H1 (cell line): ENCODE results near the gene MEF2D. TPM values are rescaled to one million over a fixed set of nuclear protein-coding genes. Genes with fewer than 3 reads are reported as not detected.

Experiments used
- CTCF ChIA-PET: fragments of 300-600 bp; sonication (Branson Sonifier 250); formaldehyde crosslinking; loops from one replicate; lab custom pipeline; 2021; ENCODE audit not compliant: partially characterized antibody; lab: Charles Lee
- POLR2A ChIA-PET: fragments of 300-600 bp; sonication (Branson Sonifier 250); formaldehyde crosslinking; loops from one replicate; lab custom pipeline; 2021; ENCODE audit warnings: inconsistent platforms; ENCODE audit not compliant: partially characterized antibody; lab: Charles Lee
- DNase-seq, 2 experiments: peaks; one replicate each; pipeline versions ENCODE4 v3.0.0 to v3.0.0-alpha.2; 2010 to 2022; ENCODE audit warnings: low spot score in 2 of 2, low read depth in 1 of 2, mixed read lengths in 1 of 2
- FAIRE-seq: peaks from 2 replicates; lab custom pipeline; 2011; peaks lifted over from hg19 to GRCh38; lab: Jason Lieb, UNC
- H2AFZ ChIP-seq: 2 replicates; pipeline ENCODE4 v1.8.1; 2012; ENCODE audit warnings: low read length, inconsistent platforms
- H2AK5ac ChIP-seq: 2 replicates; pipeline ENCODE4 v1.6.1; 2013; ENCODE audit warnings: low read depth, low read length
- H2BK120ac ChIP-seq: replicated peaks from 2 replicates; pipeline ENCODE3; 2013; ENCODE audit warnings: low read depth, low read length, inconsistent platforms
- H2BK12ac ChIP-seq: 2 replicates; pipeline ENCODE4 v1.6.1; 2013; ENCODE audit warnings: low read depth, low read length
- H2BK15ac ChIP-seq: 2 replicates; pipeline ENCODE4 v1.6.1; 2013; ENCODE audit warnings: low read length
- H2BK20ac ChIP-seq: 2 replicates; pipeline ENCODE4 v1.6.1; 2013; ENCODE audit warnings: low read length
- H2BK5ac ChIP-seq: 2 replicates; pipeline ENCODE4 v1.6.1; 2013; ENCODE audit warnings: low read depth, low read length
- H3K14ac ChIP-seq: 2 replicates; pipeline ENCODE4 v1.6.1; 2013; ENCODE audit warnings: inconsistent platforms; ENCODE audit not compliant: insufficient read length
- H3K18ac ChIP-seq: 2 replicates; pipeline ENCODE4 v1.6.1; 2013; ENCODE audit warnings: low read length; ENCODE audit errors: extremely low read depth
- H3K23ac ChIP-seq: 2 replicates; pipeline ENCODE4 v1.6.1; 2013; ENCODE audit warnings: inconsistent platforms; ENCODE audit not compliant: insufficient read length
- H3K23me2 ChIP-seq: 2 replicates; pipeline ENCODE4 v1.6.1; 2013; ENCODE audit warnings: low read depth, low read length
- H3K27ac ChIP-seq: 2 replicates; pipeline ENCODE4 v1.6.1; 2011; ENCODE audit warnings: low read depth, low read length, inconsistent platforms
- H3K27me3 ChIP-seq, 4 experiments: replicated peaks in 1 of 4; 1 replicate in 1 of 4; 2 replicates in 3 of 4; pipeline versions ENCODE4 v1.6.1 to v1.8.1; 2011 to 2013; ENCODE audit warnings: low read length in 3 of 4, mild to moderate bottlenecking in 3 of 4, inconsistent platforms in 2 of 4, mixed read lengths in 2 of 4, moderate library complexity in 1 of 4; ENCODE audit not compliant: control insufficient read depth in 3 of 4, insufficient read depth in 3 of 4; ENCODE audit errors: extremely low read depth in 1 of 4
- H3K36me3 ChIP-seq, 4 experiments: 2 replicates each; pipeline versions ENCODE4 v1.6.1 to v1.8.1; 2011 to 2013; ENCODE audit warnings: mild to moderate bottlenecking in 4 of 4, low read length in 3 of 4, moderate library complexity in 2 of 4, control low read depth in 1 of 4, inconsistent platforms in 1 of 4; ENCODE audit not compliant: insufficient read depth in 4 of 4, control insufficient read depth in 2 of 4
- H3K4ac ChIP-seq: replicated peaks from 2 replicates; pipeline ENCODE3; 2013; ENCODE audit warnings: low read length, low read depth, mixed read lengths, inconsistent platforms; ENCODE audit not compliant: insufficient read length
- H3K4me1 ChIP-seq, 4 experiments: replicated peaks in 1 of 4; 1 replicate in 1 of 4; 2 replicates in 3 of 4; pipeline versions ENCODE4 v1.6.1 to v1.8.1; 2011 to 2013; ENCODE audit warnings: low read length in 3 of 4, inconsistent platforms in 2 of 4, mixed read lengths in 1 of 4; ENCODE audit not compliant: insufficient read depth in 4 of 4, control insufficient read depth in 3 of 4
- H3K4me2 ChIP-seq, 2 experiments: 2 replicates each; pipeline versions ENCODE4 v1.6.1 to v1.8.1; 2011 to 2013; ENCODE audit warnings: low read depth in 2 of 2, low read length in 2 of 2, control low read depth in 1 of 2, inconsistent platforms in 1 of 2, mild to moderate bottlenecking in 1 of 2; ENCODE audit not compliant: insufficient read depth in 1 of 2
- H3K4me3 ChIP-seq, 4 experiments: fragments of 200-600, 300-600 bp in 1 of 4; sonication (generic), shearing (Covaris generic), sonication (Bioruptor Twin) in 1 of 4; 2 replicates each; pipeline versions ENCODE4 v1.5.1 to v1.8.1; 2011 to 2016; ENCODE audit warnings: low read length in 4 of 4, low read depth in 3 of 4, control low read depth in 2 of 4, inconsistent platforms in 2 of 4, mild to moderate bottlenecking in 2 of 4, mixed read lengths in 1 of 4, moderate library complexity in 1 of 4; ENCODE audit not compliant: insufficient read depth in 2 of 4; ENCODE audit errors: extremely low read depth in 1 of 4
- H3K56ac ChIP-seq: replicated peaks from 2 replicates; pipeline ENCODE3; 2013; ENCODE audit warnings: low read depth, mild to moderate bottlenecking, mixed read lengths, low read length, inconsistent platforms; ENCODE audit not compliant: insufficient read length
- H3K79me1 ChIP-seq: 2 replicates; pipeline ENCODE4 v1.6.1; 2013; ENCODE audit warnings: low read depth, low read length, control low read depth
- H3K79me2 ChIP-seq, 2 experiments: 2 replicates each; pipeline versions ENCODE4 v1.6.1 to v1.8.1; 2012 to 2013; ENCODE audit warnings: low read length in 2 of 2, mild to moderate bottlenecking in 2 of 2, inconsistent platforms in 1 of 2; ENCODE audit not compliant: insufficient read depth in 2 of 2, control insufficient read depth in 1 of 2
- H3K9ac ChIP-seq, 4 experiments: replicated peaks in 1 of 4; 1 replicate in 1 of 4; 2 replicates in 3 of 4; pipeline versions ENCODE4 v1.6.1 to v1.8.1; 2011 to 2013; ENCODE audit warnings: low read depth in 3 of 4, low read length in 3 of 4, control low read depth in 2 of 4, mild to moderate bottlenecking in 2 of 4, moderate library complexity in 2 of 4, inconsistent platforms in 1 of 4; ENCODE audit errors: extremely low read depth in 1 of 4
- H3K9me3 ChIP-seq, 2 experiments: 2 replicates each; pipeline versions ENCODE4 v1.6.1 to v1.8.1; 2012 to 2013; ENCODE audit warnings: mild to moderate bottlenecking in 2 of 2, moderate library complexity in 2 of 2, control low read depth in 1 of 2, inconsistent platforms in 1 of 2, low read depth in 1 of 2, low read length in 1 of 2, mixed read lengths in 1 of 2; ENCODE audit not compliant: insufficient read depth in 2 of 2
- H4K20me1 ChIP-seq, 2 experiments: replicated peaks in 1 of 2; 2 replicates each; pipeline versions ENCODE3 to v1.8.1; 2011 to 2013; ENCODE audit warnings: inconsistent platforms in 2 of 2, low read length in 2 of 2, mild to moderate bottlenecking in 1 of 2; ENCODE audit not compliant: insufficient read depth in 2 of 2, control insufficient read depth in 1 of 2
- H4K5ac ChIP-seq: 2 replicates; pipeline ENCODE4 v1.6.1; 2013; ENCODE audit warnings: low read length, low read depth, mixed read lengths, inconsistent platforms; ENCODE audit not compliant: insufficient read length
- H4K8ac ChIP-seq: 2 replicates; pipeline ENCODE4 v1.8.0; 2013; ENCODE audit warnings: mild to moderate bottlenecking, moderate library complexity, low read length, inconsistent platforms; ENCODE audit not compliant: insufficient read depth; ENCODE audit errors: extremely low read depth
- H4K91ac ChIP-seq: replicated peaks from 2 replicates; pipeline ENCODE3; 2013; ENCODE audit warnings: low read length, mixed read lengths, inconsistent platforms; ENCODE audit not compliant: insufficient read length
- ATF2 ChIP-seq: IDR thresholded peaks from 2 replicates; pipeline ENCODE4 v1.6.1; 2012; ENCODE audit warnings: low read length, inconsistent platforms
- CEBPB ChIP-seq: IDR thresholded peaks from 2 replicates; pipeline ENCODE4 v1.6.1; 2012; ENCODE audit warnings: low read depth, low read length
- KDM1A ChIP-seq: fragments of 200-600, 300-600 bp; sonication (generic); IDR thresholded peaks from 2 replicates; pipeline ENCODE4 v1.7.1; 2016; ENCODE audit warnings: mild to moderate bottlenecking, low read length, borderline replicate concordance
- KDM5A ChIP-seq: fragments of 200-600 bp; IDR thresholded peaks from 2 replicates; pipeline ENCODE4 v1.7.1; 2012; ENCODE audit warnings: mild to moderate bottlenecking, low read length, inconsistent platforms, mixed read lengths
- SIN3A ChIP-seq, 2 experiments: IDR thresholded peaks in 1 of 2; conservative IDR thresholded peaks in 1 of 2; 2 replicates each; pipeline ENCODE4 v1.6.1; 2011 to 2012; ENCODE audit warnings: low read length in 2 of 2, improper control_type of control experiment in 1 of 2, low read depth in 1 of 2, mild to moderate bottlenecking in 1 of 2
- WGBS, 2 experiments: shearing (Covaris generic) in 1 of 2; methylation state at CpG; one replicate each; pipeline versions ENCODE4 v1.1.6 to v1.1.7; 2013 to 2015; ENCODE audit warnings: low lambda C conversion rate in 2 of 2, mixed read lengths in 2 of 2, inconsistent platforms in 1 of 2, low coverage in 1 of 2, missing lambda C conversion rate in 1 of 2; ENCODE audit not compliant: insufficient replicate concordance in 2 of 2, insufficient coverage in 1 of 2, insufficient read length in 1 of 2; ENCODE audit errors: extremely low coverage in 1 of 2, missing lambda C conversion rate in 1 of 2; 5-methylcytosine and 5-hydroxymethylcytosine counted together
- polyA plus RNA-seq, 7 experiments: library from polyadenylated mRNA; depleted of rRNA in 3 of 7; stranded (reverse) in 5 of 7; unstranded in 2 of 7; fragments of >200 nt in 5 of 7; fragments of 200-250 nt in 2 of 7; gene quantifications; 1 replicate in 5 of 7; 2 replicates in 1 of 7; 4 replicates in 1 of 7; pipeline versions ENCODE4 v1.2.1 to v1.2.3, GENCODE V29; 2011 to 2013; ENCODE audit warnings: missing spikeins in 2 of 7, mixed read lengths in 2 of 7
- total RNA-seq: library from RNA; stranded (reverse); fragmentation: NEBNext Ultra II Directional; extraction: Animal tissue kit (Norgen Biotek cat#: 25700); gene quantifications from 2 replicates; pipeline ENCODE4 v1.2.1, GENCODE V29; 2021

The MEF2D gene
- total and polyA plus RNA-seq, 2 of the 8 experiments (the other 6 are each of a cell fraction or from before 2014, with no cell fraction given), result 17.3 to 20.3 TPM

DNA sequence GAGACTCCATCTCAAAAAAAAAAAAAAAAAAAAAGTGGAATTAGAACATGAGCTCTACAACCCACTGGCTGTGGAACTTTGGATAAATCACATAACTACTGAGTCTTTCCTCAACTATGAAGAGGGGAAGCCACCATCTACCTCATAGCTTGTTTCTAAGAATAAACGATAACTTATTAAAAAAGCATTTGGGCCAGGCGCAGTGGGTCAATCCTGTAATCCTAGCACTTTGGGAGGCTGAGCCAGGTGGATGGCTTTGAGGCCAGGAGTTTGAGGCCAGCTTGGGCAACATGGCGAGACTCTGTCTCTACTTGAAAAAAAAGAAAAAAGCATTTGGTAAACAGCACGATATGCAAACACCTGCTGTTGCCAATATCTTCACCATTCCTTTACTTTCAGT, 31.8 kb upstream of the MEF2D start:
- no peak overlapping the region for H3K18ac ChIP-seq
- H2BK20ac ChIP-seq, result no peak overlapping the region
- H3K36me3 ChIP-seq, result peaks cover 6 to 52% (median 22%) of the 10 kb centered on the region in 4 experiments; a peak in 7 of 8 replicates
- ChIA-PET CTCF (interaction anchor here (0.9 to 2.3 kb wide), 9 partner anchors 12 to 76 kb away, joined by 3 to 8 read pairs (median 4); partner anchors contain the start of gene MEF2D), POLR2A (interaction anchor here (1.1 to 1.4 kb wide), 2 partner anchors 11 to 24 kb away, joined by 3 read pairs; no protein-coding TSS in a partner anchor)
- TF ChIP-seq SIN3A (conservative IDR thresholded peaks at IDR 0.05 in 1 of 2, IDR thresholded peaks at IDR 0.05 in 1 of 2; ENCODE audit: low read depth in 1 of 2, low read length in 2 of 2) (no peak), CEBPB (no peak), KDM1A (no peak), ATF2 (no peak), KDM5A (no peak)
- no peaks in the 10 kb centered on the region for H3K79me2 ChIP-seq
- no peak overlapping the region for H2AK5ac ChIP-seq
- H3K9me3 ChIP-seq, result no peaks in the 10 kb centered on the region
- H4K8ac ChIP-seq, result no peak overlapping the region
- DNase-seq (no peak), FAIRE-seq (no peak)
- H3K14ac ChIP-seq, result no peak overlapping the region
- no peak overlapping the region for H2BK15ac ChIP-seq
- H3K4me2 ChIP-seq, result no peak overlapping the region
- H3K56ac ChIP-seq, result no peak overlapping the region
- no peak overlapping the region for H4K91ac ChIP-seq
- no peak overlapping the region for H2BK12ac ChIP-seq
- H3K79me1 ChIP-seq, result no peaks in the 10 kb centered on the region
- WGBS, 2 experiments, result 92% methylated on average over 4 of the region's 4 CpGs; no CpG with 5 or more reads in 1 of the 2 experiments
- H2BK5ac ChIP-seq, result no peak overlapping the region
- H3K4me1 ChIP-seq, result no peaks in the 10 kb centered on the region
- no peak overlapping the region for H4K5ac ChIP-seq
- H4K20me1 ChIP-seq, result no peaks in the 10 kb centered on the region
- H2AFZ ChIP-seq, result no peak overlapping the region
- H3K9ac ChIP-seq, result no peak overlapping the region
- no peak overlapping the region for H3K23ac ChIP-seq
- no peak overlapping the region for H2BK120ac ChIP-seq
- no peak overlapping the region for H3K27ac ChIP-seq
- H3K4ac ChIP-seq, result no peak overlapping the region
- H3K27me3 ChIP-seq, result no peaks in the 10 kb centered on the region
- H3K23me2 ChIP-seq, result no peaks in the 10 kb centered on the region
- no peak overlapping the region for H3K4me3 ChIP-seq
